Ovary (tissue), 9 donors: Measurements from ENCODE around the gene TRPM3. TPM values are rescaled to one million over a fixed set of nuclear protein-coding genes. Genes with fewer than 3 reads are reported as not detected.

Source experiments
- DNase-seq, 5 donors: peaks; one replicate each; pipeline ENCODE4 v3.0.0-alpha.2; 2019 to 2020
- H3K27ac ChIP-seq, 2 donors: fragments of 200-600 bp; one replicate each; pipeline versions ENCODE4 v1.5.1 to v1.8.0; 2019 to 2022
- H3K27me3 ChIP-seq: fragments of 200-600 bp; one replicate; pipeline ENCODE4 v1.8.0; 2022
- H3K36me3 ChIP-seq: fragments of 200-600 bp; sonication (generic); one replicate; pipeline ENCODE4 v1.5.1; 2019
- H3K4me1 ChIP-seq: one replicate; pipeline ENCODE4 v1.8.1; 2013; ENCODE audit warnings: mild to moderate bottlenecking, moderate library complexity; ENCODE audit not compliant: insufficient read depth
- H3K4me3 ChIP-seq: fragments of 200-600 bp; sonication (generic); one replicate; pipeline ENCODE4 v1.5.1; 2017
- H3K9me3 ChIP-seq, 2 donors: fragments of 200-600 bp in 1 of 2; sonication (generic) in 1 of 2; one replicate each; pipeline versions ENCODE4 v1.5.1 to v1.8.1; 2013 to 2019; ENCODE audit warnings: mild to moderate bottlenecking in 1 of 2, moderate library complexity in 1 of 2
- EP300 ChIP-seq: sonication (generic); formaldehyde crosslinking; IDR thresholded peaks from one replicate; pipeline ENCODE4 v1.6.1; 2017; ENCODE audit warnings: antibody characterized with exemption
- POLR2A ChIP-seq: fragments of 450-650 bp; IDR thresholded peaks from one replicate; pipeline ENCODE4 v1.6.1; 2017; ENCODE audit warnings: antibody characterized with exemption, mild to moderate bottlenecking, moderate library complexity
- whole genome bisulfite sequencing, 3 donors: extraction: QIAGEN DNeasy Blood & Tissue Kit in 1 of 3; methylation state at CpG; one replicate each; pipeline versions ENCODE4 v1.1.5 to v1.1.7; 2013 to 2017; 5-methylcytosine and 5-hydroxymethylcytosine counted together
- intact Hi-C, 4 donors: fragments of 100-400 bp; cut with DNase I; formaldehyde crosslinking; loops; one replicate each; pipeline versions ENCODE4 v1.11.0 to v1.15.1; 2022 to 2023
- polyA plus RNA-seq, 2 donors: library from polyadenylated mRNA; stranded (reverse); fragments of 200-250 nt in 1 of 2; fragments of 350-450 nt in 1 of 2; fragmentation: Illumina TruSeq in 1 of 2; extraction: RNeasy Lipid Tissue Mini Kit (QIAGEN cat#74804) in 1 of 2; gene quantifications; one replicate each; pipeline ENCODE4 v1.2.3, GENCODE V29; 2013 to 2014
- total RNA-seq, 7 donors: library from RNA; depleted of rRNA in 2 of 7; stranded (reverse); fragments of >200 nt in 2 of 7; fragmentation: NEBNext Ultra II Directional in 3 of 7; extraction: Animal tissue kit (Norgen Biotek cat#: 25700) in 3 of 7; gene quantifications; one replicate each; pipeline versions ENCODE4 v1.1.0 to v1.2.4, GENCODE V29; 2016 to 2023
- TF ChIP-seq, protein P1 (sequence below), 3 donors: fragments of 450-650 bp in 2 of 3; fragments of 200-600 bp in 1 of 3; IDR thresholded peaks; one replicate each; pipeline versions ENCODE4 v1.5.1 to v1.8.0; 2016 to 2022; ENCODE audit warnings: antibody characterized with exemption in 3 of 3, mild to moderate bottlenecking in 1 of 3
- donor health status: DM: no; HTN: no; CAD: no; lungs with moderate emphysema.
- donor health status: DM: no; HTN: no; CAD: no.
- donor health status: Bipolar disorder and iron deficiency.
- donor health status: DM: yes; HTN: yes; CAD: no.
- donor health status: DM: no; HTN: no; CAD: no.
- donor health status: DM: yes; HTN: yes; CAD: no.

The TRPM3 gene
- total and polyA plus RNA-seq, 9 donors, result 0.80 to 18.5 (median 4.6) TPM

DNA sequence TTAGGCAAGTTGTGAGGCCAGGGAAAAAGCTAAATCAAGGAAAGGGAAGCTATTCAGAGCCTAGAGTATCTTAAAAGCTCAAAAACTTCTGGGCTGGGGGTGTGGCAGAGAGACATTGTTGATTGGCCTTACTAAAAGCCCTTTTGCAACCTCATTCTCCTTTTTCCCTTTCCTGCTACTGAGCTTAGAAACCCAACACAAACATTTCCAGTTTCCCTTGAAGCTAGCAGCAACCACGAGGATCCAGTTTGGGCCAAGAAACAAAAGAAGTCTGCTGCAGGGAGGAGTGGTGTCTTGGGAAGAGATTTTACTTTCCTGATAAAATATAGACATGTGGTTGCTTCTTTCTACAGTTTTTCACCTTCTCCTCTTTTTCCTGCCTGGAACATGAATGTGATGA, 571.5 kb downstream of the TRPM3 start:
- Histone ChIP-seq H3K4me3 (no peak overlapping the region), H3K27me3 (no peaks in the 10 kb centered on the region), H3K4me1 (peaks cover 1% of the 10 kb centered on the region), H3K9me3 (no peaks in the 10 kb centered on the region), H3K36me3 (no peaks in the 10 kb centered on the region), H3K27ac (no peak overlapping the region)
- TF ChIP-seq EP300 (no peak), POLR2A (no peak)
- TF ChIP-seq, protein P1, sequence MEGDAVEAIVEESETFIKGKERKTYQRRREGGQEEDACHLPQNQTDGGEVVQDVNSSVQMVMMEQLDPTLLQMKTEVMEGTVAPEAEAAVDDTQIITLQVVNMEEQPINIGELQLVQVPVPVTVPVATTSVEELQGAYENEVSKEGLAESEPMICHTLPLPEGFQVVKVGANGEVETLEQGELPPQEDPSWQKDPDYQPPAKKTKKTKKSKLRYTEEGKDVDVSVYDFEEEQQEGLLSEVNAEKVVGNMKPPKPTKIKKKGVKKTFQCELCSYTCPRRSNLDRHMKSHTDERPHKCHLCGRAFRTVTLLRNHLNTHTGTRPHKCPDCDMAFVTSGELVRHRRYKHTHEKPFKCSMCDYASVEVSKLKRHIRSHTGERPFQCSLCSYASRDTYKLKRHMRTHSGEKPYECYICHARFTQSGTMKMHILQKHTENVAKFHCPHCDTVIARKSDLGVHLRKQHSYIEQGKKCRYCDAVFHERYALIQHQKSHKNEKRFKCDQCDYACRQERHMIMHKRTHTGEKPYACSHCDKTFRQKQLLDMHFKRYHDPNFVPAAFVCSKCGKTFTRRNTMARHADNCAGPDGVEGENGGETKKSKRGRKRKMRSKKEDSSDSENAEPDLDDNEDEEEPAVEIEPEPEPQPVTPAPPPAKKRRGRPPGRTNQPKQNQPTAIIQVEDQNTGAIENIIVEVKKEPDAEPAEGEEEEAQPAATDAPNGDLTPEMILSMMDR (IDR thresholded peaks at IDR 0.05), result no peak
- WGBS, 3 donors, result 0 to 95% (median 25%) methylated on average over 1 of the region's 1 CpG
- no peak for DNase-seq
- intact Hi-C loops, result no loop called here

DNA sequence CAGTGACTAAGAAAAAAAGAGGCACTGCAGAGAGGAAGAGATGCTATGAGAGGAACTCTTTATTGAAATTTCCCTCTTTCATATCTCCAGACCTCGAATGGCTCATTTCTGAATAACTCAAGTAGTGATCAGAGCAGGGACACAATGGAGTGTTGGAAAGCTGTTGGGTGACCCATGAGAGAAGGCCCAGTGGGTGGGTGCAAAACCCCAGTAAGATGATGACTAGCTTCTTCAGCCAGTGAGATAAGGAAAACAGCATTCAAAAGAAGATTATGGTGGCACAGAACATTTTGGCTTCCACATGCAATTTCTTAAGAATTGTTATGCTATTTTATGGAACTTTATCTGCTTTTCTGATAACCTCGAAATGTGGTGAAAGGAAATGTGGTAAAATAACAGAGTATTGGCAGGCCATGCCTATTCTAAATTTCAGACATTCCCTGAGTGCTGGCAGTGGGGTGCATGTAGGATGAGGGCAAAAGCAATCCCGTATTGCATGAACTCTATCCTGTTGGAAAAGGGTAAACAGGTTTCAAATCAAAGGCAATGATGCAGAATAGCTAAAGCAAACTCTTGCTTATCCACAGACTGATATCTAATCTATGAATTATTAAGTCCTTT, 579.0 kb downstream of the TRPM3 start:
- no peak overlapping the region for H3K4me3 ChIP-seq
- no peak overlapping the region for H3K27ac ChIP-seq
- TF ChIP-seq POLR2A, result no peak
- TF ChIP-seq, protein P1 (IDR thresholded peaks at IDR 0.05), result no peak
- intact Hi-C loops, result no loop called here
- no peaks in the 10 kb centered on the region for H3K36me3 ChIP-seq
- no peak for DNase-seq
- WGBS, 3 donors, result 46 to 58% (median 54%) methylated on average over 3 of the region's 3 CpGs
- H3K9me3 ChIP-seq, result no peaks in the 10 kb centered on the region
- H3K27me3 ChIP-seq, result no peaks in the 10 kb centered on the region
- H3K4me1 ChIP-seq, result no peaks in the 10 kb centered on the region

DNA sequence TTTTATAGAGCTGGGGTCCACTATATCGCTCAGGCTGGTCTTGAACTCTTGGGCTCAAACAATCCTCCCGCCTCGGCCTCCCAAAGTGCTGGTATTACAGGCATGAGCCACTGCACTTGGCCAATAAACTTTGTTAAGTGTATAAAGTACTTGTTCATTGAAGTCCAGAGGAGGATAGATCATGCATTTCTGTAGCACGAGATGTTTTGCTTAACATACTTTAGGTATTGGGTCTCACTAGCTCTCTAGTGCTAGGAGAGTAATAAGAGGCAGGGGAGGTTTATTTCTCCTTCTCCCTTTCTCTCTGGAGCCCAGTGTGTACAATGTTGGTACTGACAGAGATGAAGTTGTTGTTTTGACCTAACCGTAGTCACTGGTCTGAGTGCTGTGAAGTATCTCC, 581.4 kb downstream of the TRPM3 start:
- DNase-seq, result no peak
- Histone ChIP-seq H3K4me1 (no peaks in the 10 kb centered on the region), H3K27me3 (no peaks in the 10 kb centered on the region), H3K27ac (no peak overlapping the region), H3K9me3 (no peaks in the 10 kb centered on the region), H3K4me3 (no peak overlapping the region), H3K36me3 (no peaks in the 10 kb centered on the region)
- intact Hi-C loops, result no loop called here
- TF ChIP-seq EP300, result no peak
- TF ChIP-seq, protein P1 (IDR thresholded peaks at IDR 0.05), result no peak
- TF ChIP-seq POLR2A, result no peak
- 88 to 97% (median 90%) methylated on average over 5 of the region's 5 CpGs for WGBS, 3 donors

DNA sequence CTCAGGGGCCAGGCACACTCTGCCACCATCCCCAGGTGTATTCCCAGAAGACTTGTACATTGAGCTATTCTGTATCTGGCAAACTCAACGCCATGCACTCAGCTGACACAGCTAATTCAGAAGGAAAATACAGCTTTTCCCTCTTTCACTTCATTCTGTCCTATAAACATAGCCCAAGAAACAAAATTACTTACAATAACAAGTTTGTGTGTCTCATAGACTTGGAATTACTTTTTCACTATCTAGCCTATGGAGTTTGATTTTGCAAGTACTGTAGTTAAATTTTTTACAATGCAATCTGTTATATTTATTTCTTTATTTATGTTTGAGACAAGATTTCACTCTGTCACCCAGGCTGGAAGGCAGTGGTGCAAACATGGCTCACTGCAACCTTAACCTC, 581.9 kb downstream of the TRPM3 start:
- WGBS, 3 donors, result 49 to 53% (median 53%) methylated on average over 1 of the region's 1 CpG
- intact Hi-C loops, result no loop called here
- H3K4me3 ChIP-seq, result no peak overlapping the region
- DNase-seq, result no peak
- H3K9me3 ChIP-seq, result no peaks in the 10 kb centered on the region
- no peaks in the 10 kb centered on the region for H3K36me3 ChIP-seq
- no peak overlapping the region for H3K27ac ChIP-seq
- TF ChIP-seq, protein P1 (IDR thresholded peaks at IDR 0.05), result no peak
- TF ChIP-seq EP300, result no peak
- TF ChIP-seq POLR2A, result no peak
- no peaks in the 10 kb centered on the region for H3K27me3 ChIP-seq
- no peaks in the 10 kb centered on the region for H3K4me1 ChIP-seq
